Measurements from ENCODE around the gene NFATC2.

Gene NFATC2

GRCh38 chr20:51584116-51584515, 41.6 kb upstream of the NFATC2 start:
- no peak overlapping the region for H3K27ac ChIP-seq
- no peak for TF ChIP-seq CTCF (conservative IDR thresholded peaks at IDR 0.05)

DNA sequence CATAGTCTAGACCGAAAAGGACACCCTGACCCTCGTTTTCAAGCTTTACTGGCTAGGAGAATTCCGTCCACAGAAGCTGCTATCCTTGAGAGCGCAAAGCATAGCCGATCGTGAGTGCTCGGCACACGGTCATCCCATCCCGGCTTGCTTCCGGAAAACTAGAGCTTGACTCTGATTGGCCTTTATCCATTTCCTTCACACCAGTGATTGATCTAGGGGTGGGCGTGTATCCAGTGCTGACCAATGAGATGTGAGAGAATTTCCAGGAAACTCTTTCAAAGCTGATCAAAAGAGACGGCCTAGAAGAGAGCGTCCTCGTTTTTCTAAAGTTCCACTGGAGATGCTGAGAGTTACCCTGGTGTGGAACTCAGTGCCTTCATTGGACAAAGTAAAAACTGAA, 41.0 kb upstream of the NFATC2 start:
- no peak overlapping the region for H3K27ac ChIP-seq
- no peak for TF ChIP-seq CTCF (conservative IDR thresholded peaks at IDR 0.05)

DNA sequence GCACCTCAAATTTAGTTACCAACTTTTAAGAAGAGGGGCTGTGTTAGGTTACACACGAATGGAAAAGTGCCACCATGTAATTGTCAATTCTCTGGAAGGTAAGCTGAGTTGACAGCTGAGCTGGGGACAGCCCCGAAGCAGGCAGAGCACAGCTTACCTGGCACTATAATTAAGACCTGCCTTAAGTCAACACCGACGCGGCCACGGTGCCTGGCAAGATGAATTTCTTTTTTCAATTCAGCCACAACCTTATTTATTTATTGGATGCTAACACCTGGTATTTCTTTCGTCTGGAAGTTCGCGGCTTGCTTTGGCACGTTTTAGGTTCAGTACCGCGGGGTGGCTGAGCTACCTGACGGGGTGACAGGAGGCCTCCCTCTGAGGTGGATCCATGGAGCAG, 40.6 kb upstream of the NFATC2 start:
- no peak overlapping the region for H3K27ac ChIP-seq
- TF ChIP-seq CTCF (conservative IDR thresholded peaks at IDR 0.05) = no peak

- TF ChIP-seq CTCF (conservative IDR thresholded peaks at IDR 0.05) = no peak
Measured at GRCh38 chr20:51581571-51581970, 39.1 kb upstream of the NFATC2 start.

DNA sequence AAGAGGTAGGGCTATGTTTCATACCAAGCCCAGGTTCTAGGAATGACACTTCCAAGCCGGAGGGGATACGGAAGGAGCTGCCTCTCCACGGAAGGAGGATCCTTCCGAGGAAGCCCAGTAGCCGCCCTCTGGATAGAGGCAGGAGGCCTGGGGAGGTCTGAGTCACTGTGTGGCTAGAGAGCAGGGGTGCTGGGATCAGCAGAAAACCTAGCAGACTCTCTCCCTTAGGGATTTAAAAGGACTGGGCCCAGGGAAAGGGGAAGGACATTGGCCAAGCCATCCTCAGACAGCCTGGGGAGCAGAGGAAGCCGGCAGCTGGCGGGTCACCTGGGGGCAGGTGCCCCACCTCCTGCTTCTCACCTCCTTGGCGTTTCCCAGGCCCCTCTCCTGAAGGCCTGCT, 36.6 kb upstream of the NFATC2 start:
- H3K27ac ChIP-seq = no peak overlapping the region
- TF ChIP-seq CTCF (conservative IDR thresholded peaks at IDR 0.05) = no peak

More at GRCh38 chr20:51581571-51581970, 39.1 kb upstream of the NFATC2 start:
- no peak overlapping the region for H3K27ac ChIP-seq

- no peak overlapping the region for H3K27ac ChIP-seq
- TF ChIP-seq CTCF (conservative IDR thresholded peaks at IDR 0.05) = no peak
Measured at GRCh38 chr20:51578145-51578459, 35.6 kb upstream of the NFATC2 start.

DNA sequence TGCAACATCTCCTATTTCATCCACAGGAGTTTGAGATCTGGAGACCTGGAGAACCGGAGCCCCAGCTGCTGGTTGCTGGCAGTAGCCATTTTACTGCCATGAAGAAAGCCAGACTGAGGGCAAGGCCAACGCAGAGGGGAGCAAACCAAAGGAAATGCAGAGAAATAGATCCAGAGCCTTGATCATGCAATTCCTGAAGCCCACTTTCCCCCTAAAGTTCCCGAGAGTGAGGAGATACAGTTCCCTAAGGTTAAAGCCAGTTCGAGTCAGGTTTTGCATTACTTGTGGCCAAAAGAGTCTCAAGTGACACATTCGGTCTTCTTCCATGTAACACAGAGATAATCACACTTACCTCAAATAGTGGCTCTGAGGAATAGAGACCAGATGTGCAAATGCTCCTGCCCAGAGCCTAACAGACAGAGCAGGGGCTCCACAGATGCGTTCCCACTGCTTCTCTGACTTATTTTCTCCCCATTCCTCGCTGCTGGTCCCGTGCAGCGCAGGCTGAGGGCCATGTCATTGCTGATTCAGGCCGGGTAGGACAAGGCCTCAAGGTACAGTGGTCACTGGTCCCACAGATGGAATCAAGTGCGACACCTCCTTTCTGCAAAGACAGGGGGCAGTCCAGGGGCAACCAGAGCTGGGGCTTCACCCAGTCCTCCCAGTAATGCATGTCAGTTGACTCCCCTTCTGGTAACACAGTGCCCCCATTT, 35.1 kb upstream of the NFATC2 start:
- TF ChIP-seq CTCF (conservative IDR thresholded peaks at IDR 0.05) = no peak
- H3K27ac ChIP-seq = no peak overlapping the region

All from VCaP (cell line).